OCI-LY1 (cell line): ENCODE measurements around the gene ELMO1.

Experiments
- CTCF ChIP-seq: fragments of 200-600 bp; sonication (generic), shearing (Covaris generic); IDR thresholded peaks from 2 replicates; pipeline ENCODE4 v1.5.1; 2017; ENCODE audit warnings: mild to moderate bottlenecking, antibody characterized with exemption, low read length, moderate library complexity, mixed read lengths
- EZH2 ChIP-seq: fragments of 200-600 bp; sonication (generic), shearing (Covaris generic); IDR thresholded peaks from 2 replicates; pipeline ENCODE4 v1.8.0; 2017; ENCODE audit warnings: borderline replicate concordance, mixed run types, mild to moderate bottlenecking, antibody characterized with exemption, low read length, moderate library complexity, mixed read lengths

- TF ChIP-seq CTCF (peak; percentile 80), EZH2 (no peak)
Observed at GRCh38 chr7:37208528-37208927, 240.1 kb downstream of the ELMO1 start.
